HG03095 (cell line): Measurements from ENCODE around the gene KDM2B.

Experiments
- ATAC-seq: cut with Tn5 transposase; IDR thresholded peaks from one replicate; pipeline ENCODE4 v1.9.1; 2021; ENCODE audit warnings: moderate library complexity; ENCODE audit not compliant: unreplicated experiment

KDM2B gene

DNA sequence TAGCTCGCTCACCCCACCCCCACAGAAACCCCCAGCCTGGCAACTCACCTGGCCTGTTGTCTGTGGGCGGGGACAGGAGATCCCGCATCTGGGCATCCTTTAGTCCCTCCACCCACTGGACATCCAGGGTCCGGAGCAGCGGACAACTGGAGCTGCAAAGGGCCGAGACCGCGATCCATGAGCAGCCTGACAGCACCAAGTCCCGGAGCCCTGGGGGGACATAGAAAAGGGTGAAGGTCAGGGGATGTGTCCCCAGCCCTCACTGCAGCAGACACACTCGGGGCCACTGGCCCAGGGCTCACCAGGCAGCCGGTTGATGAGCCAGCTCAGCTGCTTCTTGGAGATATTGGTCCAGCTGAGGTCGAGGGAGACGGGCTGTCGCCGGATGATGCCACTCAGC lies 140.1 kb downstream of the KDM2B start:
- ATAC-seq, result no peak

- ATAC-seq, result no peak
Measured at GRCh38 chr12:121439715-121440114, 141.1 kb downstream of the KDM2B start.

DNA sequence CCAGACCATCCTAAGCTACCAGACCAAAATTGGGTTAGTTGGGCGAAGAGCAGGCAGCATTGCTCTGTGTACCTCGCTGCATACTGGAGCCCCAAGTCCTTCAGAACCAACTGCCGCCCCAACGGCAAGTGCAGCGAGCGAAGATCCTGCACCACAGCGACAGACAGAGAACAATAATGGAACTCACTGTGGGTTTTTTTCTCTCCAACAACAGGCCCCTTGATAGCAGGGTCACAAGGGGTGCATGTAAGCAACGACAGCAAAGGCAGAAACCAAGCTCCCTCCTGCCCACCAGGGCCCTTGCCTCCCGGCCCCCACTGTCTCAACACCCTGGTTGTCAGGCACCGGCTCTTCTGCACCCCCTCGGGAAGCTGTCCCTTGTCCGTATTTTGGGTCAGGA lies 141.9 kb downstream of the KDM2B start:
- ATAC-seq, result no peak

DNA sequence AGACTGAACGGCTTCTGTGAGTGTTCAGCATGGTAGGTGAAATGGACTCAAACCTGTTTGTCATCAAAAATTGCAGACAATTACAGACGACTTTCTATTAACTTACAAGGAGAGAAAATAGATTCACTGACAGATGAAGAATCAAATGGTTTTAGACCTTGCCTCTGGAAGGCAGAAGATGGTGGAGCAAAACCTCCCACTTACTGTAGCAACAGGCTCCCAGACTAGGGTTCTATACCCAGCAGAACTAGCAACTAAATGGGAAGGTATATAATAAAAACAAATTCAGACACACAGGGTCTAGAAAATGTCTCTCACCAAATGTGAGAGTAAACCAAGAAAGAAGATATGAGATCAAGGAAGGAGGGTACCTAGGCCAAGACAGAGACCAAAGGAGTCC lies 144.1 kb downstream of the KDM2B start:
- no peak for ATAC-seq

DNA sequence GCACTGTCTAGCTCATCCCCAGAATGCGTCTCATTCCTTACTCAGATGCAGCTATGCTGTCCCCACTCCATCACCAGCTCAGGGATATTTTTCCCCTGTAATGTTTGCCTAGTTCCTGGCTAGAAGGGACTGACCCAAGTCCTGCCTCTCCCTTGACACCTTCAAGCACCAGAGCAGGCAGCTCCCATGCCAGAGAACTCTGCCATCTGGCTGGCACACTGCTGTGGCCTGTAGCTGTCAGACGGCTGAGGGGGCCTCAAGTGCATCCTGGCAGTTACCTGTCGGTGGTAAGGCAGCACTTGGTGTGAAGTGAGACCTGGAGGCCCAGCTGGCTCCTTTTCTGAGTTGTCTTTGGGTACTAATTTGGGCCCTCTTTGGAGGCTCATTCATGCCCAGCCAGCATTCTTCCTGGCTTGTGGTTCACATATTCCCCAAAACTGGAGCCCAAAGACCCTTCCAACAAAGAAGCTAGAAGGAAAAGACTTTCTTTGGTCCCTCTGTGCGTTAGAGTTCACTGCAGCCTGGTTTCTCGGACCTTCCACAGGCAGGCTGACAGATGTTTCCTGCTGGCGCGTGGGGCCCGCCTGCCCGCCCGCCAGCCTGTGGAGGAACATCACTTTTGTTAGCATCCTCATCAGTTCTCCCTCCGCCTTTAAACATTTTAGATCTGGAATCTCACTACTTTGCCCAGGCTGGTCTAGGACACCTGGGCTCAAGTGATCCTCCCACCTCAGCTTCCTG lies 147.9 kb downstream of the KDM2B start:
- ATAC-seq, result no peak

- ATAC-seq, result no peak
Measured at GRCh38 chr12:121430833-121431415, 149.9 kb downstream of the KDM2B start.

DNA sequence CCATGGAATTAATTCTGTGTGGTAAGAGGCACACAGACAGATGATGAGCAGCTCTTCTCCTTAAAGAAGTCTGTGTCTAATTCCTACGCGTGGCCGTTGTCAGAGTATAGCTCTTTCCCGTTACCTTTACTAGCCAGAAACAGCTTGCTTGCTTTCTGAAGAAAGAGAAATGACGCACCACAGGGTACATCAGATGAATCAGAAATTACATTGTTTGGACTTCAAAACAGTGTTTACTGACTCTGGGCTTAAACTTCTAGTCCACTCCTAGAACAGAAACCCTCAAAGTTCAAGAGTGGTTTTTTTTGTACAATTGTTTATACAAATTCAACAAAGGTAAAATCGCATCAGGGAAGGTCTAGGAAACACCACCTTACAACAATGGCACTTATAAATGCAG lies 151.9 kb downstream of the KDM2B start:
- no peak for ATAC-seq

- no peak for ATAC-seq
Measured at GRCh38 chr12:121427556-121428050, 153.2 kb downstream of the KDM2B start.

- no peak for ATAC-seq
Measured at GRCh38 chr12:121424624-121424975, 156.2 kb downstream of the KDM2B start.

DNA sequence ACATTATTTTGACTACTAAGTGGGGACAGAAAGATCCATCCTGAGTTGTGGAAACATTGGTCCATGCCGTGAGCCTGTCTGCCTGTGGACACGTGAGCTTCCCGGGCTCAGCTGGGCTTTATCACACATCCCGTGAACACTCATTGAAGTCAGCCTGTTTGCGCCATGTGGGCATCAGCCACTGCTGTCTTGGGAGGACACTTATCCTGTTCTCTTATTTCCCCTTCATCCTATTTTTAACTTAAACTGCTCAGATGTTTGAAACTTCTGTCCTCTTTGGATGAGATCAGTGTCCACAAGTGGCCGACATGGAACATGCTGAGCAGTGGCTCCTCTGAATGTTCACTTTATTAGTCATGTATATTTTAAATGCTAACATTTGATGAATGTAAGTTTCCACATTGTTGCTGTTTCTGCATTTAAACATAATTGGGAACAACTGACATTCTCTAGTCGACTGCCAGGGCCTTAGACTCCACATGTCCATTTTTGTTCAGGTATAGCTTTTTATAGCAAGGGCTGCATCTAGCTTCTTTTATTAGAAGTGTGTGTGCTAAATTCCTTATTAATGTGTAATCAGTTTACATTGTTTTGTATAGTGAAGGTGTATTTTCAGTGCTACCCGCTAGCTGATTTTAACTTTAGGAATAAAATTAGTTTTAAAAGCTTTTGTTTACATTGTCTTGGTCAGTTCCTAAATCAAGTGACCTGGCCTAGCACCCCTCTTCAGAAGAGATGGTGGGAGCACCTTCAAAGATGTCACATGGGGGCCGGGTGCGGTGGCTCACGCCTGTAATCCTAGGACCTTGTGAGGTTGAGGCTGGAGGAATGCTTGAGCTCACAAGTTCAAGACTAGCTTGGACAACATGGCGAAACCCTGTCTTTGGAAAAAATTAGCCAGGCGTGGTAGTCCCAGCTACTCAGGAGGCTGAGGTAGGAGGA lies 156.9 kb downstream of the KDM2B start:
- ATAC-seq, result no peak

DNA sequence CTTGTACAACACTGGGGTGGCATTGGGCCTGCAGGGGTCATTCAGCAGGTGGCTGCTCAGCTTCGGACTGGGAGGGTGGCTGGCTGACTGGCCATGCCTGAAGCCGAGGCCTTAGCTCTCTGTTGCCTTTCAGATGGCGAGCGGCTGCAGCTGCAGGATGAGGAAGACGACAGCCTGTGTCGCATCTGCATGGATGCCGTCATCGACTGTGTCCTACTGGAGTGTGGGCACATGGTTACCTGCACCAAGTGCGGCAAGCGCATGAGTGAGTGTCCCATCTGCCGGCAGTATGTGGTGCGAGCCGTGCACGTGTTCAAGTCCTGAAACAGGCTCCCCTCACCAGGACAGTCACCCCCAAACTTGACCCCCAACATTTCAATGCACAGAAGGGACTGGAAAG lies 157.6 kb downstream of the KDM2B start:
- no peak for ATAC-seq

DNA sequence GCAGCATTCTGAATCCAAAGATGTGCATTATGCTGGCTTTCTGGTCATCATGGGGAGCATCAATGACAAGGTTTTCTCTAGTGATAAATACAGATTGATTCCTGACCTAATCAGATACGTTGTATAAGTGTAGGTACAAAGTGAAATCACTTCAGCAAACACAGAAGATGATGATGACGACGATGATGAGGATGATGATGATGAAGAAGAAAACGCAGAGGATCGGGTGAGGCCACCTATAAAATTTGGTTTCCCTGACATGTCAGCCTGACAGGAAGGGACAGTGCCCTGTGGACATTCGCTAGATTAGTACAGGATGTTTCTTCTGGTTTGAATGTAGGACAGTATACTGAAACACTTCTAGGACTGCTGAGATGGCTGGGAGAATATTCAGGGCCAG lies 160.7 kb downstream of the KDM2B start:
- no peak for ATAC-seq

GRCh38 chr12:121417847-121418246 lies 163.0 kb downstream of the KDM2B start:
- no peak for ATAC-seq

DNA sequence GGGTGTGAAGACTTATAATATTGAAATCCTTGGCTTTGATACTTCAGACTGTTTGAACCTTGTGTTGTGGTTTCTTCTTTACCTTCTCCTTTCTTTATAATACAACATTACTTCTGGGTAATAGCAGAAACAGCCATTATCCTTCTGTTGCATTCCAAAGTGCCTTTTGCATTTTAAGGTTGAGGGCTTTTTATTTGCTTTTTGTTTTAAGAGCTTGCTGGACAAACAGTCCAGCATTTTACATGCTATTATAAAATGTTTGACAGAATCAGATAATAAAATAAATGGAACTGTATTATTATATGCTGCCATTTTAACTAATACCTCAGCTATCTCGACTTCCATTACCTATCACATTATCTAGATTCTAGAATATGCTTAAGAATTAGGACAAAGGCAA lies 166.9 kb downstream of the KDM2B start:
- ATAC-seq, result no peak

DNA sequence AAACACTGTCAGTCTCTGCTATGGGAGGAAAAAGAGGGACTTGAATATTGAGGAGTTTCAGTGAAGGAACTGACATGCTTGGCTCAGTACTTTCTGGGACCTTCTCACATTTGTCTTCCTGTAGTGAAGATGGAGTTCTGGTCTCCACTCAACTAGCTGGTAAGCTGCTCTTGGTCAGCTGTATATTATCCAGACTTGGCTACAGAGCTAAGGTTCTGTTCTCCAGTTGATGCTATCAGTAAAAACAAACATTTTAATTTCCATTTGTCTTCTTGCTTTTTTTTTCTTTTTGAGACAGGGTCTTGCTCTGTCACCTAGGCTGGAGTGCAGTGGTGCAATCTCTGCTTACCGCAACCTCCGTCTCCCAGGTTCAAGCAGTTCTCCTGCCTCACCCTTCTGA lies 175.6 kb downstream of the KDM2B start:
- no peak for ATAC-seq

GRCh38 chr12:121404734-121405133 lies 176.1 kb downstream of the KDM2B start:
- ATAC-seq, result no peak

DNA sequence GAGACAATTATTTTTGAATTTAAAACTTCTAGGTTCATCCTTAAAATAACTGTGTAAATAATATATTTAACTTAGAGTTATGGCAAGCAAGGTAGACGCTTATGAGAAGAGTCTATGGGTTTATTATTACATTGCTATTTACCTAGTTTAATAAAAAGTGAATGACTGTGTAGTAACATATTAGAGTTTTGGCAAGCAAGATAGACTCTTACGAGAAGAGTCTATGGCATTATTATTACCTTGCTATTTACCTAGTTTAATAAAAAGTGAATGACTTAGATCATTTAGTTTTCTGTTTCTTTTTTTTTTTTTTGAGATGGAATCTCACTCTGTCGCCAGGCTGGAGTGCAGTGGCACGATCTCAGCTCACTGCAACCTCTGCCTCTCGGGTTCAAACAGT lies 177.1 kb downstream of the KDM2B start:
- no peak for ATAC-seq

DNA sequence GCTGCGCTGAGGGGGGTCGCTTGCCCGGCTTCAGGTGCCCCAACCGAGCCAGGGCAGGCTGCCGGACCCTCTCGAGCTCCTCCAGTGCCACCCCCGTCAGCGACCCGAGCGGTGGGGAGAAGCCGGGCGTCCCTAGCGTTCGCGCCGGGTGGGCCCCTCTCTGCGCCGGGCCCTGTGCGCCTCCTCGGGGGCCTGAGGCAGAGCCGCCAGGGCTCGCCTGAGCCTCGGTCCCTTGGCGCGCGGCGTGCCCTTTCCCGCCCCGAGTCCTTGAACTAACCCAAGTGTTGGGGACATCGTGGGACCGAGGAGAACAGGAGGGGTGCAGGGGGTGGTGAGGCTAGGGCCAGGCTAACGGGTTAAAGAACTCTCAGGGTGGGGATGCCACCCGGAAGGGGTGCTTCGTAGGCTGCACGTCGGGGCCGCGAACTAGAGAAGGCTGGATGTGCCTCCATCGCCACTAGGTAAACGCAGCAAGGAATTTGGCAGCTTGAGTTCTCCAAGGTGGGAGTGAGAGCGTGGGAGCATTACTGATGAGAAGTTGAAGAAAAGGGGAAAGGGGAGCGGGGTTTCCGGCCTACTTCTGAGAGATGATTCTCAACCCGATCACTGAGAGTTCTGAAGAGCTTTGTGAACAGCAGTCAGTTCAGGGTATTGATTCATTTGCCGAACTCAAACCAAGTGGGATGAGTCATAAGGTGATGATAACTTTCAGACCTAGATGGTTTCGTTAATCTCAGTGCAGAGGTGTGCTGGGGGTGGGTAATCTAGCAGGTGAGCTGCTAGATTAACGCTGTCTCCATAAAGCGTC lies 180.3 kb downstream of the KDM2B start:
- peak; percentile 36 for ATAC-seq

- ATAC-seq, result peak; percentile 89
Measured at GRCh38 chr12:121399391-121400331, 181.2 kb downstream of the KDM2B start, which contains the start of gene RNF34. TSS of gene RNF34 (plus strand) at chr12:121400118. CDS start at chr12:121400213, 95 bp downstream.

DNA sequence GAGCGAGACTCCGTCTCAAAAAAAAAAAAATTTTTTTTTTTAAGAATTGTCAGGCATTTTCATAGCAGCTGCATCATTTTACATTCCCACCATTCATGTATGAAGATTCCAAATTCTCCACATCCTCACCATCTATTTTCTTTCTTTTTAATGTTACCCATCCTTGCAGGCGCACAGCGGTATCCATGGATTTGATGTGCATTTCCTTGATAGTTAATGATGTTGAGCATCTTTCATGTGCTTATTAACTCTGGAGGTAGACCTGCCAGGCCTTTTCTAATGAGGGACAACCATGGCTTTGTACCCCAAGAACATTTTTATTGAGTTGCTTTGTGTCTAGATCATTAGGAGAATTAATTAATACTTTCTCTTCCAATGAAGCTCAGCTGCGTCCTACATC lies 182.5 kb downstream of the KDM2B start:
- no peak for ATAC-seq
